ENCODE results near the gene FCHSD1.
A peak's percentile ranks its signal among the peaks of the same experiment; 100 is the strongest.

FCHSD1 gene

DNA sequence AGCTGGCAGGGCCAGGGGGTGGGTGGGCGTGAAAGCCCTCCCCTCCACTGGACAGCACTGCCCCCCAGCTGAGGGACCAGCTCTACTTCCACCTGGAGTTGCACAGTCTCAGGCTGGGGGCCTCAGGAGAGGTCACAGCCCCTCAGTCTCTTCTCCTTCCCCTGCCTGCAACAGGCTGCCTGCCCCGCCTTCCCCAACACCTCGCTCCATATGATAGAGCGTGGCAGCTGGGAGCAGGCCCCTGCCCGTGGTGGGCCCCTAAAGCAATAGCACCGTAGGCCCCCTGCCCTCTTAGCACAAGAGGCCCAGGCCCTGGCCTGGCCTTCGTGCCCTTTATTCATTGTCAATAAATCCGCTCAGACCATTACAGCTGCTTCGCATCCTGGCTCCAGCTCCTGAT is 10.5 kb downstream of the FCHSD1 start:
- no peak for DNase-seq

- DNase-seq: no peak
These were observed 11.2 kb downstream of the FCHSD1 start for GRCh38 chr5:141640051-141640415.

DNA sequence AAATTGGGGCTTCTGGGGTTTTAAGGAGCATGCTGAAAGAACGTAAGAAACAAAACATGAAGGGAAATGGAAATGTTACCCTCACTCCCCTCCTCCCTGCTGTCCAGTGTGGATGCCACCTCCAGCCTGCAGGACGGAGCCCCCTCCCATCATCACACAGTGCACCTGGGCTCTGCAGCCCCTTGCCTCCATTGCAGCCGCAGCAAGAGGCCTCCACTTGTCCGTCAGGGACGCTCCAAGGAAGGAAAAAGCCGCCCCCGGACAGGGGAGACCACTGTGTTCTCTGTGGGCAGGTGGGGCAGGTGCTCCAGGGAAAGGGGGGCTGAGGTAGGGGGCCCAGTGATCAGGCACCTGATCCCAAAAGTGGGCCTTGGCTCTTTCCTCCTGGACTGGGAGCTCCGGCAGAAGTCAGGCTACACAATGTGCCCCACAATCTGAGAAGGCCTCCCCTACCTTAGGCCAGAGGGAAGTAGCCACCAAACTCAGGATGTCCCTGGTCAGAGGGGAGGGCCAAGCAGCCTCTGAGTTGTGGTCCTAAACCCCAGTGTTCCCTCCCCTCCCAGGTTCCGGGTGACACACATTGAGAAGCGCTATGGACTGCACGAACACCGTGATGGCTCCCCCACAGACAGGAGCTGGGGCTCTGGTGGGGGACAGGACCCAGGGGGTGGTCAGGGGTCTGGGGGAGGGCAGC is 11.7 kb downstream of the FCHSD1 start:
- DNase-seq: no peak

GRCh38 chr5:141638771-141639170 is 12.4 kb downstream of the FCHSD1 start:
- DNase-seq: no peak

DNA sequence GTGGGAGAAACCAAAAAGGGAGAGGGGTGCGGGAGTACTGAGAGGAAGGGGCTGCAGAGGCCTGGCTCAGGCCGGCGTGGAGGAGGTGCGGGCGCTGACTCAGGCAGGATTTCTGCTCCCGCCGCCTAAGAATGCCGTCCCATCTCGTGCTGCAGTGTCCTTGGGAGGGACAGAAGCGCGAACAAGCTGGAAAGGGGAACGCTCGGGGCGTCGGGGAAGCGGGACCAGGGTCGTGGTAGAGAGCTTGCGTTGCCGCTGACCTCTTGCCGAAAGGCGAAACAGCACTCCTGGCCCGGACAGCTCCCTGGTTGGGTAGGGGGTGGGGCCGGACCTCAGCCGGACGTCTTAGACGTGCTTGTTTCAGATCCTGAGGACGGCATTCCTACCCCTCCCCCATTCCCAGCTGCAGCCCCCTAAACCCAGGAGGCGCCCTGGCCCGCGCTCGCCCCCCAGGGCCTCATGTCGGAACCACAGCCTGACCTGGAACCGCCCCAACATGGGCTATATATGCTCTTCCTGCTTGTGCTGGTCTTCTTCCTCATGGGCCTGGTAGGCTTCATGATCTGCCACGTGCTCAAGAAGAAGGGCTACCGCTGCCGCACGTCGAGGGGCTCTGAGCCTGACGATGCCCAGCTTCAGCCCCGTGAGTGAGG is 13.3 kb downstream of the FCHSD1 start:
- DNase-seq: peak; percentile 36

- DNase-seq: peak; percentile 35
These were observed 14.0 kb downstream of the FCHSD1 start for GRCh38 chr5:141637123-141637766.

GRCh38 chr5:141636413-141637122 is 14.7 kb downstream of the FCHSD1 start, which contains the start of the genes HDAC3 and RELL2:
TSS of gene HDAC3 (minus strand) at chr5:141636849. CDS start at chr5:141636790, 59 bp downstream.
TSS of gene RELL2 (plus strand) at chr5:141636997. CDS start at chr5:141638226, 1,229 bp downstream.
- peak; percentile 83 for DNase-seq

GRCh38 chr5:141636106-141636412 is 15.2 kb downstream of the FCHSD1 start:
- DNase-seq: no peak

DNA sequence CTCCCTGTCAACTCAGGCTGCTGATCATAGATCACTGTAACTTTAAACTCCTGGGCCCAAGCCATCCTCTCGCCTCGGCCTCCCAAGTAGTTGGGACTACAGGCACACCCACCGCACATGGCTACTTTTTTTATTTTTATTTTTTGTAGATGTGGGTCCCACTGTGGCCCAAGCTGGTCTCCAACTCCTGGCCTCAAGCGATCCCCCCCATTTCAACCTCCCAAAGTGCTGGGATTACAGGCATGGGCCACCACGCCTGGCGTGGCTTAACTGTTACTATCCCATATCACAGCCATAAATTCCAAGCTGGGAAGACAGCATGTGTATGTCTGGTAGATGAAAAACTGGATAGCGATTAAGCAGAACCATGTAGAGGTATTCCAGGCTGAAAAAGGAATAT is 15.6 kb downstream of the FCHSD1 start:
- DNase-seq: no peak

- DNase-seq: no peak
These were observed 16.5 kb downstream of the FCHSD1 start for GRCh38 chr5:141634720-141635119.

DNA sequence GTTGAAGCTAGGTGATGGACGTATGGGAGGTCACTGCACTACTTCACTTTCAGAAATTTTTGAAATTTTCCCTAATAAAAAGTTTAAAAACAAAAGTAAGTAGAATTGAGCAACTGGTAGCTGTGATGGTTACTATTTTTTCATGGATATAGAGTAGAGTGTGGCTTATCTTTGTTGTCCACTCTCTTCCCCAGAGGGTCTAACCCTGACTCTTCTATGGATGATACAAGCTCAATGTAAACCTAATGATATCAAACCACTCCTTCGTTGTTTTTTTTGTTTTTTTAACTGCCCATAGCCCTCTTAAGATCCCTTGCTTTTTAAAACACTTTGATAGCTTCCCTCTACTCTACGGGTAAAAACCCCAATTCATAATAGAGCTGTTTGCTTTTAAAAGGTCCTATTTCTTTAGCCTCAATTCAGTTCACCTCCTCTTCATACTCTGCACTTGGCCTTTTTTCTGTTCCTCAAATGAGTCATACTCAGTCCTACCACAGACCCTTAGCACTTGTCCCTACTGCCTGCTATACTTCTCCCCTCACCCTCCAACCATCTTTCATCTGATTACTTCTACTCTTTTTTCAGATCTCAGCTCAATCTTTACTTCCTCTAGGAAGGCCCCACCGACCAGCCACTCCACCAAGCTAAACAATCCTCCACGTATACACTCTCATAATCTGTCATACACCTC is 17.2 kb downstream of the FCHSD1 start:
- DNase-seq: no peak

DNA sequence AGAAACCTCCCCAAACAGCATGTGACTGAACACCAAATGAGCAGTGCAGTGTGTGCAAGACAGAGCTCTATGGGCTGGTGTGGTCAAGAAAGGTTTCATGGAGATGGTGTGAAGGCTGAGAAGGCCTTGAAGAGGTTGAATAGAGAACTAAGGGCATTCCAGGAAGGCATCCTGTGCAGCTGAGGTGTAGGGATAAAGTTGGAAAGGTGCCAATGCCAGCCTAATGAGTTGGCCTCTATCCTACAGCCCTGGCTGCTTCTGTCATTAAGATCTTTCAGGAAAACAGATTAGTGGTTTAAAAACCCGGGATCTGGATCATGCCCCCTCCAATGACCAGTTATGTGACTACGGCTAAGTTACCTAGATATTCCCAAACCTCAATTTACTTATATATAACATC is 18.6 kb downstream of the FCHSD1 start:
- DNase-seq: no peak

DNA sequence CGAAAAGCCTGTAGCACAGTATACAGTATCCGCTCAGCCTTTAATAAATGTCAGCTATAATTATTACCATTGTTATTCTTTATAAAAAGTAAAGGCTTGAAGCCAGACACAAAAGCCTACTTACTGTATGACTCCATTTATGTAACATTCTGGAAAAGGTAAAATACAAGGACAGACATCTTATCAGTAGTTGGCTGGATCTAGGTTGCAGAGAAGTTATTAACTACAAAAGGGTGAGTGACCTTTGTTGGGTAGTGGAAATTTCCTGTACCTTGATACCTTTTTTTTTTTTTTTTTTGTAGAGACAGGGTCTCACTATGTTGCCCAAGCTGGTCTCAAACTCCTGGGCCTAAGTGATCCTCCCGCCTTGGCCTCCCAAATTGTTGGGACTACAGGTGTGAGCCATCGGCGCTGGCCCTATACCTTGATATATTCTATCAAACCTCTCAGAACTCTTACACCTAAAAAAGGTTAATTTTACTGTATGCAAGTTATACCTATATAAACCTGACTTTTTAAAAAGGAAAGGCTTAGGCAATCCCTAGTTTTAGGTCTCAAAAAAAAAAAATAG is 20.6 kb downstream of the FCHSD1 start:
- no peak for DNase-seq

- DNase-seq: no peak
These were observed 22.9 kb downstream of the FCHSD1 start for GRCh38 chr5:141628175-141628788.

DNA sequence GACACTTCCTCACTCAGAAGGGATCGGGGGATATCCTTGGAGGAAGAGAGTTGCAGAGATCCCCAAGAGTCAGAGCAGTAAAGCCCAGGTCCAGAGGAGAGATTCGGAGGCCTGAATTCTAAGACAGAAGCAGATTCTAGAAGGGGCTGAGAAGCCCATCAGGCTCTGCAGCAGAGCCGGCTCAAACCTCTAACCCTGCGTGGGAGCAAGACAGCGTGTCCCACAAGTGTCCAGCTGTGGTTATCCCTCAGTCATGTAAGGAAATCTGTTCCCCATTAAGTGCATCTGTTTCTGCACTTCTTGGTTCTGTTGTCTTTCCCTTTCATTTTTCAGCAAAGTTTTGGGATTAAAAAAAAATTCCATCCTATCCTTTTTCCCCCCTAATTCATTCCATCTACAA is 27.6 kb downstream of the FCHSD1 start:
- DNase-seq: no peak

GRCh38 chr5:141623186-141623585 is 28.0 kb downstream of the FCHSD1 start:
- DNase-seq: no peak

DNA sequence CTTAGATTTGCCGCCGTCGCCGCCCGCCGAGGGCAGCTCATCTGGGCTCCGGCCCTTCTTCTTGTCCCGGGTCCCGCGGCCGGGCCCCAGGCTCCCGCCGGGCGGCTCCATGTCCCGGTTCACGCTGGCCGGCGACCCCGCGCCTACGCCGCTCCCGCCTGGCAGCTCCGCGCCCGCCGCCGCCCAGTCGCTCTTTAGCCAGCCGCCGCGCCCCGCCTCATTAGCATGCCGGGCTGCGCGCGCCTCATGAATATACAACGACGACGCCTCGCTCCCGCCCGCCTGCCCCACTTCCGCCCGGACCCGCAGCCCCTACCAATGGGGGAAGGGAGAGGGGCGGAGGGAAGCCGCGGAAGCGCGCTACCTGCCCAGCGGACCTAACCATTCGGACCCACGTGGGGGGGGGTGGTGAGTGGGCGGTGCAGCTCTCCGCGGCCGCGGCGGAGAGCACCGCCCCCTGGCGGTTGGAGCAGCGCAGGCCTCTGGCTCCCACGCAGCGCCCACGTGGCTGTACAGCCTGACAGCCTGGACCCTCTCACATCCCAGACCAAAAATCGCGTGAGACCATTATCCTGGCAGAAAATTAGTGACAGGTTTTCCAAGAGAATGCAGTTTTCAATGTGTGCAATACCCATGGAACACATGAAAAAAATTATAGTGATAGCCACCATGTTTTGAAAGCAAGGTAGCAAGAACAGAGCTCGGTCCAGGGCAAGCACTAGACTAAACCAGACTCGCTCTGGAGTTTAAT is 32.2 kb downstream of the FCHSD1 start, which contains the start of gene DIAPH1:
DIAPH1 (minus strand) TSS at position 197 of the 751 bp plus-strand sequence; CDS start at position 111, 86 bp downstream.
- DNase-seq: peak; percentile 97

DNA sequence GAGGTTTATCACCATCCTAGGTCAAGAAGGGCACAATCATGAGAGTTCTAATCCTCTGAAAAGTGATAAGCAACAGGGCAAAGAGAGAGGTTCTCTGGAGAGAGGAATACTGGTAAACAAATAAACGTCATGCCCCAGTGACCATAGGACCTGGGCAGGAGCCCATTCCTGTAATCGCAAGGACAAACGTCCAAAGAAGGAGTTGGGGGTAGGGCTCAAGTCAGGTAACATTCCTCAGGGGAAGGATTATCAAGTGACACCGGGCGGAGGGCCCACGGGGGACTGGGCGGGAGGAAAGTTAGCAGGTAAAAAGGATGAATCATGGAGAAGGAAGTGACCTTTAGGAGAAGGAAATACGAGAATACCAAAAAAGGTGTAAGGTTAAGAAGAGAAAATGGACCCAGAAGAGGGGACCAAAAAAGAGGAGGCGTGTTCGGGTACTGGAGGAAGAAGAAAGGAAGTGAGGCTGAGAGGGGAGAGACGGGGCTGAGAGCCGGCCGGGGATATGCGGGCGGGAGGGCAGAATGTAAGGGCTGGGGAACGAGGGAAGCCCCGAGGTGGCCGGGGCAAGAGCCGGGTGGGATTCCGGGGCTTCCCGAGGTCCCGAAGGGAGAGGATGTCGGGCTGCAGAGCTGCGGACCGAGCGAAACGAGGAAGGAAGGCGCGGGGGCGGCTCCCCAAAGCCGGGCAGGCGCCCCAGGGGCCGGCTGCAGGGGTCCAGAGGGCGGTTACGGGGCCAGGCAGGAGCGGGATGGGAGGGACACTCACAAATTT is 33.0 kb downstream of the FCHSD1 start:
- no peak for DNase-seq

DNA sequence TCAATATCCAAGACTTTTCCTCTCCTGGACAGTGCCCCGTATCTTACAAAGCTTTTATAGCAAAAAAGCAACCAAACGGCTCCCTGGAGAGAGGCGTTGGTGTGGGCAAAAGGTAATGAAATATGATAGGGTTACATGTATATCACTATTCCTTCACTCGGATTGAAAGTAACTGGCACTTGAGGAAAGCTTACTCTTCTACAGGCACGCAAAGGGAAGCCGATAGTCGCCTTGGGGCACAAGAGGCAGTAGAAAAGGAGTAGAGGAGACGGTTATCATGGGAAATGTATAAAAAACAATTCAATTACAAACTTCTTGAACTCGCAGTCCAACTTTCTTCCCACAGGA is 33.6 kb downstream of the FCHSD1 start:
- DNase-seq: no peak

- no peak for DNase-seq
These were observed 34.1 kb downstream of the FCHSD1 start for GRCh38 chr5:141617128-141617527.

Measured in activated gamma-delta T cell (primary cell).